Measurements from ENCODE around the gene PADI1. TPM values are rescaled to one million over a fixed set of nuclear protein-coding genes. Genes with fewer than 3 reads are reported as not detected.

Gene PADI1
- total RNA-seq, 1 experiment from 2014 or later, result 0.37 TPM

DNA sequence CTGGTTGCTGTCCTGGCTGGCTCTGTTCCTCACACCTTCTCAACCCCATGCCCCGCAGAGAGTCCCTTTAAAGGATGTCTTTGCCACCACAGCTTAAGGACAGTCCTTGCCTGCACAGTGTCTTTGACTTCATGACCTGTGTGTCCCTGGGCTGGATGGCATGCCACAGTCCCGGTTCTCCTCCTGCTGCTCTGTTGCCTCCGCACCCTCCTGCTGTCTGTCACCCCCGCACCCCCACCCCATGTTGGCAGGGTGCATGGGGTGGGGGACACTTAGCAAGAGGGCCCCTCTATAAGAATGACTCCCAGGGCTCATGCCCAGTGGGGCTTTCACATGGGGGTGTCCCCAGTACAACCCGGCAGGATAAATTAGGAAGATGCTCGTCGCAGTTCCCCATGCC is 41.6 kb upstream of the PADI1 start:
- H3K9me2 ChIP-seq (ENCODE audit: insufficient read depth), result no peaks in the 10 kb centered on the region
- H3K4me2 ChIP-seq (ENCODE audit: low read length), result no peak overlapping the region
- ChIA-PET RAD21 (ENCODE audit: low non-redundant PET in 1 of 2, low total read pairs in 2 of 2, uncharacterized antibody in 2 of 2, unreplicated experiment in 2 of 2) (no interaction called here), POLR2A (no interaction called here), CTCF (no interaction called here)
- no peak for DNase-seq (ENCODE audit: low read depth, low spot score)
- no TSS peak for BruUV-seq (replicated peaks)
- no peaks in the 10 kb centered on the region for H4K20me1 ChIP-seq (ENCODE audit: insufficient read depth)
- H3K9me3 ChIP-seq (ENCODE audit: control insufficient read depth in 1 of 2, insufficient read depth in 1 of 2, low read depth in 1 of 2, low read length in 2 of 2), result no peaks in the 10 kb centered on the region
- no peaks in the 10 kb centered on the region for H3K79me2 ChIP-seq (ENCODE audit: insufficient read depth, low read length)
- no peak for ATAC-seq
- no peaks in the 10 kb centered on the region for H3K27me3 ChIP-seq (ENCODE audit: insufficient read depth, low read length)
- peaks cover 4 to 13% of the 10 kb centered on the region in 2 experiments; a peak in 3 of 4 replicates for H3K4me1 ChIP-seq (ENCODE audit: control insufficient read depth in 1 of 2, insufficient read depth in 2 of 2, low read length in 2 of 2)
- intact Hi-C loops (cut with micrococcal nuclease), result no loop called here
- TF ChIP-seq, protein P1, sequence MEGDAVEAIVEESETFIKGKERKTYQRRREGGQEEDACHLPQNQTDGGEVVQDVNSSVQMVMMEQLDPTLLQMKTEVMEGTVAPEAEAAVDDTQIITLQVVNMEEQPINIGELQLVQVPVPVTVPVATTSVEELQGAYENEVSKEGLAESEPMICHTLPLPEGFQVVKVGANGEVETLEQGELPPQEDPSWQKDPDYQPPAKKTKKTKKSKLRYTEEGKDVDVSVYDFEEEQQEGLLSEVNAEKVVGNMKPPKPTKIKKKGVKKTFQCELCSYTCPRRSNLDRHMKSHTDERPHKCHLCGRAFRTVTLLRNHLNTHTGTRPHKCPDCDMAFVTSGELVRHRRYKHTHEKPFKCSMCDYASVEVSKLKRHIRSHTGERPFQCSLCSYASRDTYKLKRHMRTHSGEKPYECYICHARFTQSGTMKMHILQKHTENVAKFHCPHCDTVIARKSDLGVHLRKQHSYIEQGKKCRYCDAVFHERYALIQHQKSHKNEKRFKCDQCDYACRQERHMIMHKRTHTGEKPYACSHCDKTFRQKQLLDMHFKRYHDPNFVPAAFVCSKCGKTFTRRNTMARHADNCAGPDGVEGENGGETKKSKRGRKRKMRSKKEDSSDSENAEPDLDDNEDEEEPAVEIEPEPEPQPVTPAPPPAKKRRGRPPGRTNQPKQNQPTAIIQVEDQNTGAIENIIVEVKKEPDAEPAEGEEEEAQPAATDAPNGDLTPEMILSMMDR (IDR thresholded peaks at IDR 0.05 in 2 of 3, conservative IDR thresholded peaks at IDR 0.05 in 1 of 3; ENCODE audit: borderline replicate concordance in 1 of 3, insufficient read depth in 1 of 3, low read depth in 2 of 3, low read length in 2 of 3), result no peak
- TF ChIP-seq SRF (IDR thresholded peaks at IDR 0.05; ENCODE audit: low read depth) (no peak), CEBPB (IDR thresholded peaks at IDR 0.05; ENCODE audit: low read depth) (no peak), POLR2AphosphoS5 (IDR thresholded peaks at IDR 0.05; ENCODE audit: low read depth, low read length) (no peak), RAD21 (IDR thresholded peaks at IDR 0.05; ENCODE audit: low read depth) (no peak), SIN3A (IDR thresholded peaks at IDR 0.05; ENCODE audit: low read depth) (no peak), EZH2 (IDR thresholded peaks at IDR 0.05) (no peak), CBX3 (IDR thresholded peaks at IDR 0.05; ENCODE audit: low read depth) (no peak), SP1 (IDR thresholded peaks at IDR 0.05; ENCODE audit: low read depth) (no peak)
- TF ChIP-seq, protein P2, sequence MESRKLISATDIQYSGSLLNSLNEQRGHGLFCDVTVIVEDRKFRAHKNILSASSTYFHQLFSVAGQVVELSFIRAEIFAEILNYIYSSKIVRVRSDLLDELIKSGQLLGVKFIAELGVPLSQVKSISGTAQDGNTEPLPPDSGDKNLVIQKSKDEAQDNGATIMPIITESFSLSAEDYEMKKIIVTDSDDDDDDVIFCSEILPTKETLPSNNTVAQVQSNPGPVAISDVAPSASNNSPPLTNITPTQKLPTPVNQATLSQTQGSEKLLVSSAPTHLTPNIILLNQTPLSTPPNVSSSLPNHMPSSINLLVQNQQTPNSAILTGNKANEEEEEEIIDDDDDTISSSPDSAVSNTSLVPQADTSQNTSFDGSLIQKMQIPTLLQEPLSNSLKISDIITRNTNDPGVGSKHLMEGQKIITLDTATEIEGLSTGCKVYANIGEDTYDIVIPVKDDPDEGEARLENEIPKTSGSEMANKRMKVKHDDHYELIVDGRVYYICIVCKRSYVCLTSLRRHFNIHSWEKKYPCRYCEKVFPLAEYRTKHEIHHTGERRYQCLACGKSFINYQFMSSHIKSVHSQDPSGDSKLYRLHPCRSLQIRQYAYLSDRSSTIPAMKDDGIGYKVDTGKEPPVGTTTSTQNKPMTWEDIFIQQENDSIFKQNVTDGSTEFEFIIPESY (IDR thresholded peaks at IDR 0.05; ENCODE audit: extremely low read depth, insufficient replicate concordance, low read length), result no peak
- TF ChIP-seq, protein P3, sequence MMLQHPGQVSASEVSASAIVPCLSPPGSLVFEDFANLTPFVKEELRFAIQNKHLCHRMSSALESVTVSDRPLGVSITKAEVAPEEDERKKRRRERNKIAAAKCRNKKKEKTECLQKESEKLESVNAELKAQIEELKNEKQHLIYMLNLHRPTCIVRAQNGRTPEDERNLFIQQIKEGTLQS (IDR thresholded peaks at IDR 0.05), result no peak
- TF ChIP-seq, protein P4, sequence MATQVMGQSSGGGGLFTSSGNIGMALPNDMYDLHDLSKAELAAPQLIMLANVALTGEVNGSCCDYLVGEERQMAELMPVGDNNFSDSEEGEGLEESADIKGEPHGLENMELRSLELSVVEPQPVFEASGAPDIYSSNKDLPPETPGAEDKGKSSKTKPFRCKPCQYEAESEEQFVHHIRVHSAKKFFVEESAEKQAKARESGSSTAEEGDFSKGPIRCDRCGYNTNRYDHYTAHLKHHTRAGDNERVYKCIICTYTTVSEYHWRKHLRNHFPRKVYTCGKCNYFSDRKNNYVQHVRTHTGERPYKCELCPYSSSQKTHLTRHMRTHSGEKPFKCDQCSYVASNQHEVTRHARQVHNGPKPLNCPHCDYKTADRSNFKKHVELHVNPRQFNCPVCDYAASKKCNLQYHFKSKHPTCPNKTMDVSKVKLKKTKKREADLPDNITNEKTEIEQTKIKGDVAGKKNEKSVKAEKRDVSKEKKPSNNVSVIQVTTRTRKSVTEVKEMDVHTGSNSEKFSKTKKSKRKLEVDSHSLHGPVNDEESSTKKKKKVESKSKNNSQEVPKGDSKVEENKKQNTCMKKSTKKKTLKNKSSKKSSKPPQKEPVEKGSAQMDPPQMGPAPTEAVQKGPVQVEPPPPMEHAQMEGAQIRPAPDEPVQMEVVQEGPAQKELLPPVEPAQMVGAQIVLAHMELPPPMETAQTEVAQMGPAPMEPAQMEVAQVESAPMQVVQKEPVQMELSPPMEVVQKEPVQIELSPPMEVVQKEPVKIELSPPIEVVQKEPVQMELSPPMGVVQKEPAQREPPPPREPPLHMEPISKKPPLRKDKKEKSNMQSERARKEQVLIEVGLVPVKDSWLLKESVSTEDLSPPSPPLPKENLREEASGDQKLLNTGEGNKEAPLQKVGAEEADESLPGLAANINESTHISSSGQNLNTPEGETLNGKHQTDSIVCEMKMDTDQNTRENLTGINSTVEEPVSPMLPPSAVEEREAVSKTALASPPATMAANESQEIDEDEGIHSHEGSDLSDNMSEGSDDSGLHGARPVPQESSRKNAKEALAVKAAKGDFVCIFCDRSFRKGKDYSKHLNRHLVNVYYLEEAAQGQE (IDR thresholded peaks at IDR 0.05; ENCODE audit: low read depth), result no peak
- no peak overlapping the region for H2AFZ ChIP-seq (ENCODE audit: low read depth, low read length, poor library complexity, severe bottlenecking)
- H3K4me3 ChIP-seq (replicated peaks in 1 of 2; ENCODE audit: low read depth in 1 of 2, low read length in 2 of 2), result no peak overlapping the region
- no peak overlapping the region for H3K27ac ChIP-seq (ENCODE audit: low read depth, low read length)
- no peaks in the 10 kb centered on the region for H3K36me3 ChIP-seq (ENCODE audit: control insufficient read depth in 1 of 2, insufficient read depth in 2 of 2, low read length in 2 of 2)
- H3K9ac ChIP-seq (ENCODE audit: low read length), result no peak overlapping the region
